ENCODE data around the gene NUP188. TPM values are rescaled to one million over a fixed set of nuclear protein-coding genes. Genes with fewer than 3 reads are reported as not detected.
A peak's percentile ranks its signal among the peaks of the same experiment; 100 is the strongest.

The NUP188 gene
- total and polyA plus RNA-seq, 2 of the 4 experiments (the other 2 are of a cell fraction) = 53.0 to 59.1 TPM

GRCh38 chr9:128909859-128910258 lies 37.6 kb upstream of the NUP188 start:
- dilution Hi-C loops (cut with HindIII; ENCODE audit: low sequenced_read_pairs, unreplicated experiment) (no loop called here), intact Hi-C loops (cut with micrococcal nuclease) (no loop called here), in situ Hi-C loops (cut with MboI; ENCODE audit: low sequenced_read_pairs) (no loop called here)
- no TSS peak for BruUV-seq (replicated peaks)
- DNase-seq (no peak), ATAC-seq (ENCODE audit: low read depth) (no peak)
- H3K27me3 ChIP-seq (ENCODE audit: control insufficient read depth, insufficient read depth, low read length) = no peaks in the 10 kb centered on the region
- no peaks in the 10 kb centered on the region for H3K9me3 ChIP-seq (ENCODE audit: control insufficient read depth, insufficient read depth, low read length)
- peaks cover 34% of the 10 kb centered on the region for H3K9me1 ChIP-seq (ENCODE audit: insufficient read depth, low read length)
- peak overlapping the region in 1 of 2 experiments; percentile 39; a peak in 1 of 4 replicates for H4K8ac ChIP-seq (ENCODE audit: low read depth in 2 of 2, low read length in 2 of 2)
- H2BK5ac ChIP-seq (ENCODE audit: low read depth, low read length, poor library complexity, severe bottlenecking) = peak overlapping the region; percentile 55
- no peaks in the 10 kb centered on the region; the same call in none of the 2 replicates for H4K20me1 ChIP-seq (ENCODE audit: insufficient read depth, low read length)
- H4K5ac ChIP-seq (ENCODE audit: low read depth, low read length) = no peak overlapping the region
- peak overlapping the region; percentile 25 for H2BK20ac ChIP-seq (ENCODE audit: low read depth, low read length)
- H3K4me3 ChIP-seq (ENCODE audit: insufficient read depth, low read depth, low read length) = no peak overlapping the region
- TF ChIP-seq CTCF (conservative IDR thresholded peaks at IDR 0.05; ENCODE audit: low read depth, low read length) (no peak), MAFK (IDR thresholded peaks at IDR 0.05; ENCODE audit: low read depth, low read length) (no peak), MXI1 (IDR thresholded peaks at IDR 0.05; ENCODE audit: borderline replicate concordance, low read depth, low read length) (no peak)
- H3K18ac ChIP-seq (ENCODE audit: low read depth, low read length) = no peak overlapping the region
- H2AFZ ChIP-seq (replicated peaks; ENCODE audit: low read length, poor library complexity) = no peak overlapping the region
- no peak overlapping the region for H3K23ac ChIP-seq (ENCODE audit: low read depth, low read length)
- no peak overlapping the region for H2BK15ac ChIP-seq (ENCODE audit: low read depth, low read length)
- 100% methylated on average over 1 of the region's 4 CpGs; no CpG with 5 or more reads in 1 of the 2 experiments for WGBS, 2 experiments (ENCODE audit: extremely low coverage in 2 of 2, insufficient read length in 1 of 2)
- no peak overlapping the region for H3K4me2 ChIP-seq (ENCODE audit: low read depth, low read length)
- H3K36me3 ChIP-seq (ENCODE audit: control insufficient read depth, insufficient read depth, low read length) = peaks cover 41% of the 10 kb centered on the region
- H3K27ac ChIP-seq (ENCODE audit: insufficient read depth, low read length) = no peak overlapping the region; the same call in 1 of the 2 replicates
- H2AK5ac ChIP-seq (ENCODE audit: low read depth, low read length) = peak overlapping the region; percentile 29; the same call in 1 of the 2 replicates
- no peak overlapping the region for H3K56ac ChIP-seq (ENCODE audit: extremely low read depth, insufficient read depth, low read length)
- no peak overlapping the region; the same call in 1 of the 2 replicates for H3K14ac ChIP-seq (replicated peaks; ENCODE audit: low read depth, low read length)
- H2AK9ac ChIP-seq (replicated peaks; ENCODE audit: low read depth, low read length, poor library complexity) = peak overlapping the region; percentile 84
- peak overlapping the region; percentile 15 for H4K91ac ChIP-seq (ENCODE audit: insufficient read depth, low read depth, low read length)
- H2BK120ac ChIP-seq (ENCODE audit: low read depth, low read length) = peak overlapping the region; percentile 38; the same call in 1 of the 2 replicates
- ChIA-PET CTCF (no interaction called here), POLR2A (ENCODE audit: unreplicated experiment) (no interaction called here)
- peaks cover 29% of the 10 kb centered on the region for H3K4me1 ChIP-seq (ENCODE audit: control insufficient read depth, insufficient read depth, low read length)
- no peak overlapping the region for H3K9ac ChIP-seq (ENCODE audit: low read depth, low read length)
- peak overlapping the region; percentile 39 for H3K4ac ChIP-seq (ENCODE audit: low read depth, low read length)
- H3K79me1 ChIP-seq (ENCODE audit: low read depth in 1 of 2, low read length in 2 of 2) = peaks cover 38 to 95% of the 10 kb centered on the region in 2 experiments; a peak in 3 of 4 replicates
